H1 (cell line): ENCODE data around the gene ADAM12. TPM values are rescaled to one million over a fixed set of nuclear protein-coding genes. Genes with fewer than 3 reads are reported as not detected.

Source experiments
- CTCF ChIA-PET: fragments of 300-600 bp; sonication (Branson Sonifier 250); formaldehyde crosslinking; loops from one replicate; lab custom pipeline; 2021; ENCODE audit not compliant: partially characterized antibody; lab: Charles Lee
- POLR2A ChIA-PET: fragments of 300-600 bp; sonication (Branson Sonifier 250); formaldehyde crosslinking; loops from one replicate; lab custom pipeline; 2021; ENCODE audit warnings: inconsistent platforms; ENCODE audit not compliant: partially characterized antibody; lab: Charles Lee
- DNase-seq, 2 experiments: peaks; one replicate each; pipeline versions ENCODE4 v3.0.0 to v3.0.0-alpha.2; 2010 to 2022; ENCODE audit warnings: low spot score in 2 of 2, low read depth in 1 of 2, mixed read lengths in 1 of 2
- FAIRE-seq: peaks from 2 replicates; lab custom pipeline; 2011; peaks lifted over from hg19 to GRCh38; lab: Jason Lieb, UNC
- H2AFZ ChIP-seq: 2 replicates; pipeline ENCODE4 v1.8.1; 2012; ENCODE audit warnings: low read length, inconsistent platforms
- H2AK5ac ChIP-seq: 2 replicates; pipeline ENCODE4 v1.6.1; 2013; ENCODE audit warnings: low read depth, low read length
- H2BK120ac ChIP-seq: replicated peaks from 2 replicates; pipeline ENCODE3; 2013; ENCODE audit warnings: low read depth, low read length, inconsistent platforms
- H2BK12ac ChIP-seq: 2 replicates; pipeline ENCODE4 v1.6.1; 2013; ENCODE audit warnings: low read depth, low read length
- H2BK15ac ChIP-seq: 2 replicates; pipeline ENCODE4 v1.6.1; 2013; ENCODE audit warnings: low read length
- H2BK20ac ChIP-seq: 2 replicates; pipeline ENCODE4 v1.6.1; 2013; ENCODE audit warnings: low read length
- H2BK5ac ChIP-seq: 2 replicates; pipeline ENCODE4 v1.6.1; 2013; ENCODE audit warnings: low read depth, low read length
- H3K14ac ChIP-seq: 2 replicates; pipeline ENCODE4 v1.6.1; 2013; ENCODE audit warnings: inconsistent platforms; ENCODE audit not compliant: insufficient read length
- H3K18ac ChIP-seq: 2 replicates; pipeline ENCODE4 v1.6.1; 2013; ENCODE audit warnings: low read length; ENCODE audit errors: extremely low read depth
- H3K23ac ChIP-seq: 2 replicates; pipeline ENCODE4 v1.6.1; 2013; ENCODE audit warnings: inconsistent platforms; ENCODE audit not compliant: insufficient read length
- H3K23me2 ChIP-seq: 2 replicates; pipeline ENCODE4 v1.6.1; 2013; ENCODE audit warnings: low read depth, low read length
- H3K27ac ChIP-seq: 2 replicates; pipeline ENCODE4 v1.6.1; 2011; ENCODE audit warnings: low read depth, low read length, inconsistent platforms
- H3K27me3 ChIP-seq, 4 experiments: replicated peaks in 1 of 4; 1 replicate in 1 of 4; 2 replicates in 3 of 4; pipeline versions ENCODE4 v1.6.1 to v1.8.1; 2011 to 2013; ENCODE audit warnings: low read length in 3 of 4, mild to moderate bottlenecking in 3 of 4, inconsistent platforms in 2 of 4, mixed read lengths in 2 of 4, moderate library complexity in 1 of 4; ENCODE audit not compliant: control insufficient read depth in 3 of 4, insufficient read depth in 3 of 4; ENCODE audit errors: extremely low read depth in 1 of 4
- H3K36me3 ChIP-seq, 4 experiments: 2 replicates each; pipeline versions ENCODE4 v1.6.1 to v1.8.1; 2011 to 2013; ENCODE audit warnings: mild to moderate bottlenecking in 4 of 4, low read length in 3 of 4, moderate library complexity in 2 of 4, control low read depth in 1 of 4, inconsistent platforms in 1 of 4; ENCODE audit not compliant: insufficient read depth in 4 of 4, control insufficient read depth in 2 of 4
- H3K4ac ChIP-seq: replicated peaks from 2 replicates; pipeline ENCODE3; 2013; ENCODE audit warnings: low read length, low read depth, mixed read lengths, inconsistent platforms; ENCODE audit not compliant: insufficient read length
- H3K4me1 ChIP-seq, 4 experiments: replicated peaks in 1 of 4; 1 replicate in 1 of 4; 2 replicates in 3 of 4; pipeline versions ENCODE4 v1.6.1 to v1.8.1; 2011 to 2013; ENCODE audit warnings: low read length in 3 of 4, inconsistent platforms in 2 of 4, mixed read lengths in 1 of 4; ENCODE audit not compliant: insufficient read depth in 4 of 4, control insufficient read depth in 3 of 4
- H3K4me2 ChIP-seq, 2 experiments: 2 replicates each; pipeline versions ENCODE4 v1.6.1 to v1.8.1; 2011 to 2013; ENCODE audit warnings: low read depth in 2 of 2, low read length in 2 of 2, control low read depth in 1 of 2, inconsistent platforms in 1 of 2, mild to moderate bottlenecking in 1 of 2; ENCODE audit not compliant: insufficient read depth in 1 of 2
- H3K4me3 ChIP-seq, 4 experiments: fragments of 200-600, 300-600 bp in 1 of 4; sonication (generic), shearing (Covaris generic), sonication (Bioruptor Twin) in 1 of 4; 2 replicates each; pipeline versions ENCODE4 v1.5.1 to v1.8.1; 2011 to 2016; ENCODE audit warnings: low read length in 4 of 4, low read depth in 3 of 4, control low read depth in 2 of 4, inconsistent platforms in 2 of 4, mild to moderate bottlenecking in 2 of 4, mixed read lengths in 1 of 4, moderate library complexity in 1 of 4; ENCODE audit not compliant: insufficient read depth in 2 of 4; ENCODE audit errors: extremely low read depth in 1 of 4
- H3K56ac ChIP-seq: replicated peaks from 2 replicates; pipeline ENCODE3; 2013; ENCODE audit warnings: low read depth, mild to moderate bottlenecking, mixed read lengths, low read length, inconsistent platforms; ENCODE audit not compliant: insufficient read length
- H3K79me1 ChIP-seq: 2 replicates; pipeline ENCODE4 v1.6.1; 2013; ENCODE audit warnings: low read depth, low read length, control low read depth
- H3K79me2 ChIP-seq, 2 experiments: 2 replicates each; pipeline versions ENCODE4 v1.6.1 to v1.8.1; 2012 to 2013; ENCODE audit warnings: low read length in 2 of 2, mild to moderate bottlenecking in 2 of 2, inconsistent platforms in 1 of 2; ENCODE audit not compliant: insufficient read depth in 2 of 2, control insufficient read depth in 1 of 2
- H3K9ac ChIP-seq, 4 experiments: replicated peaks in 1 of 4; 1 replicate in 1 of 4; 2 replicates in 3 of 4; pipeline versions ENCODE4 v1.6.1 to v1.8.1; 2011 to 2013; ENCODE audit warnings: low read depth in 3 of 4, low read length in 3 of 4, control low read depth in 2 of 4, mild to moderate bottlenecking in 2 of 4, moderate library complexity in 2 of 4, inconsistent platforms in 1 of 4; ENCODE audit errors: extremely low read depth in 1 of 4
- H3K9me3 ChIP-seq, 2 experiments: 2 replicates each; pipeline versions ENCODE4 v1.6.1 to v1.8.1; 2012 to 2013; ENCODE audit warnings: mild to moderate bottlenecking in 2 of 2, moderate library complexity in 2 of 2, control low read depth in 1 of 2, inconsistent platforms in 1 of 2, low read depth in 1 of 2, low read length in 1 of 2, mixed read lengths in 1 of 2; ENCODE audit not compliant: insufficient read depth in 2 of 2
- H4K20me1 ChIP-seq, 2 experiments: replicated peaks in 1 of 2; 2 replicates each; pipeline versions ENCODE3 to v1.8.1; 2011 to 2013; ENCODE audit warnings: inconsistent platforms in 2 of 2, low read length in 2 of 2, mild to moderate bottlenecking in 1 of 2; ENCODE audit not compliant: insufficient read depth in 2 of 2, control insufficient read depth in 1 of 2
- H4K5ac ChIP-seq: 2 replicates; pipeline ENCODE4 v1.6.1; 2013; ENCODE audit warnings: low read length, low read depth, mixed read lengths, inconsistent platforms; ENCODE audit not compliant: insufficient read length
- H4K8ac ChIP-seq: 2 replicates; pipeline ENCODE4 v1.8.0; 2013; ENCODE audit warnings: mild to moderate bottlenecking, moderate library complexity, low read length, inconsistent platforms; ENCODE audit not compliant: insufficient read depth; ENCODE audit errors: extremely low read depth
- H4K91ac ChIP-seq: replicated peaks from 2 replicates; pipeline ENCODE3; 2013; ENCODE audit warnings: low read length, mixed read lengths, inconsistent platforms; ENCODE audit not compliant: insufficient read length
- ATF3 ChIP-seq: IDR thresholded peaks from 2 replicates; pipeline ENCODE4 v1.6.1; 2011; ENCODE audit warnings: low read depth, mild to moderate bottlenecking, low read length; ENCODE audit not compliant: insufficient read depth
- CTCF ChIP-seq, 3 experiments: IDR thresholded peaks; 1 replicate in 2 of 3; 2 replicates in 1 of 3; pipeline versions ENCODE4 v1.5.1 to v1.6.1; 2011; ENCODE audit warnings: low read length in 3 of 3, mild to moderate bottlenecking in 3 of 3, inconsistent platforms in 2 of 3, low read depth in 1 of 3, moderate library complexity in 1 of 3; ENCODE audit not compliant: insufficient read depth in 1 of 3; ENCODE audit errors: control extremely low read depth in 1 of 3
- E2F6 ChIP-seq: IDR thresholded peaks from 2 replicates; pipeline ENCODE4 v1.6.1; 2012; ENCODE audit warnings: inconsistent platforms
- GTF2F1 ChIP-seq: IDR thresholded peaks from 2 replicates; pipeline ENCODE4 v1.6.1; 2012; ENCODE audit warnings: low read depth, low read length, improper control_type of control experiment, borderline replicate concordance
- JUN ChIP-seq: IDR thresholded peaks from 2 replicates; pipeline ENCODE4 v1.6.1; 2011; ENCODE audit warnings: low read depth, mild to moderate bottlenecking, improper control_type of control experiment, low read length
- POLR2A ChIP-seq, 2 experiments: IDR thresholded peaks; 1 replicate in 1 of 2; 2 replicates in 1 of 2; pipeline ENCODE4 v1.6.1; 2011; ENCODE audit warnings: low read depth in 2 of 2, low read length in 2 of 2, mild to moderate bottlenecking in 2 of 2; ENCODE audit errors: control extremely low read depth in 1 of 2
- POU5F1 ChIP-seq: IDR thresholded peaks from 2 replicates; pipeline ENCODE4 v1.6.1; 2011; ENCODE audit warnings: low read depth, mild to moderate bottlenecking, low read length, moderate library complexity
- RBBP5 ChIP-seq: IDR thresholded peaks from 2 replicates; pipeline ENCODE4 v1.7.1; 2012; ENCODE audit warnings: low read depth, mild to moderate bottlenecking, inconsistent platforms, low read length, moderate library complexity, borderline replicate concordance
- TBP ChIP-seq: IDR thresholded peaks from 2 replicates; pipeline ENCODE4 v1.6.1; 2011; ENCODE audit warnings: low read depth, low read length, improper control_type of control experiment
- WGBS, 2 experiments: shearing (Covaris generic) in 1 of 2; methylation state at CpG; one replicate each; pipeline versions ENCODE4 v1.1.6 to v1.1.7; 2013 to 2015; ENCODE audit warnings: low lambda C conversion rate in 2 of 2, mixed read lengths in 2 of 2, inconsistent platforms in 1 of 2, low coverage in 1 of 2, missing lambda C conversion rate in 1 of 2; ENCODE audit not compliant: insufficient replicate concordance in 2 of 2, insufficient coverage in 1 of 2, insufficient read length in 1 of 2; ENCODE audit errors: extremely low coverage in 1 of 2, missing lambda C conversion rate in 1 of 2; 5-methylcytosine and 5-hydroxymethylcytosine counted together
- polyA plus RNA-seq, 7 experiments: library from polyadenylated mRNA; depleted of rRNA in 3 of 7; stranded (reverse) in 5 of 7; unstranded in 2 of 7; fragments of >200 nt in 5 of 7; fragments of 200-250 nt in 2 of 7; gene quantifications; 1 replicate in 5 of 7; 2 replicates in 1 of 7; 4 replicates in 1 of 7; pipeline versions ENCODE4 v1.2.1 to v1.2.3, GENCODE V29; 2011 to 2013; ENCODE audit warnings: missing spikeins in 2 of 7, mixed read lengths in 2 of 7
- total RNA-seq: library from RNA; stranded (reverse); fragmentation: NEBNext Ultra II Directional; extraction: Animal tissue kit (Norgen Biotek cat#: 25700); gene quantifications from 2 replicates; pipeline ENCODE4 v1.2.1, GENCODE V29; 2021

ADAM12 gene
- total and polyA plus RNA-seq, 2 of the 8 experiments (the other 6 are each of a cell fraction or from before 2014, with no cell fraction given) = 0.07 to 0.17 TPM

DNA sequence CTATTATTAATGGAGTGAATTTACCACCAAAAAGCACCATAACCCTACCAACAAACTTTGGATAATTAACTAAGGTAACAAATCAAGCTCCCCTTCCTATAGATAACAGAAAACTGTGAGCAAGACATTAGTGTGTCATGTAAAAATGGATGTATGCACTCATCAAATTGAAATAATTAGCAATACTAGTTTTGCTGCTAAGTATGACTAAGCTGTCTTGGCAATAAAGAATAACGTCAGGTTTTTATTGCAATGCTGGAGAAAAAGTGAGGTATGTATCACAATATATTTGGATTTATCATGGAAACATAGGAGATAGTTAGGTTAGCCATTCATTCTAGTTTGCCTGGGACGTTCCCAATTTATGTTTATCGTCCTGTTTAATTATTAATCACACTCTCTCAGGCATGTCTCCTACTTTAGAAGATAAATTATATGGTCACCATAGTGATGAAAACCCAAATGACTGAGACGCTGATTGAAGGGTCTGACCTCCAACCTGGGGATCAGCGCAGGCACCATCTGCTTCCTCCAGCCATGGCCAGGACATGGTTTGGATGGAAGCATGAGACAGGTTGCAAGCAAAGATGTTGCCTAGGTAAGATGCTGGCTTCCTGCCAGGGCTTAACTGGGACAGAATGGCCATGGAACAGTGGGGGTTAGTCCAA lies 366.3 kb downstream of the ADAM12 start:
- H3K9ac ChIP-seq = no peak overlapping the region
- H3K79me1 ChIP-seq = no peaks in the 10 kb centered on the region
- CTCF ChIA-PET = interaction anchor here (0.7 to 1.2 kb wide), 3 partner anchors 68 to 482 kb away, joined by 3 to 4 read pairs (median 3); no protein-coding TSS in a partner anchor
- no peaks in the 10 kb centered on the region for H3K36me3 ChIP-seq
- H3K4me3 ChIP-seq = no peak overlapping the region
- no peaks in the 10 kb centered on the region for H3K27me3 ChIP-seq
- H4K91ac ChIP-seq = no peak overlapping the region
- no peak overlapping the region for H2AFZ ChIP-seq
- no peak overlapping the region for H3K56ac ChIP-seq
- no peaks in the 10 kb centered on the region for H3K9me3 ChIP-seq
- H3K23ac ChIP-seq = no peak overlapping the region
- no peaks in the 10 kb centered on the region for H4K20me1 ChIP-seq
- no peak overlapping the region for H2AK5ac ChIP-seq
- H2BK15ac ChIP-seq = no peak overlapping the region
- no peaks in the 10 kb centered on the region for H3K79me2 ChIP-seq
- DNase-seq (no peak), FAIRE-seq (no peak)
- no peak overlapping the region for H2BK120ac ChIP-seq
- H2BK12ac ChIP-seq = no peak overlapping the region
- POLR2A ChIA-PET = no interaction called here
- H3K4me1 ChIP-seq = no peaks in the 10 kb centered on the region
- no peak overlapping the region for H3K4ac ChIP-seq
- H4K8ac ChIP-seq = no peak overlapping the region
- H4K5ac ChIP-seq = no peak overlapping the region
- H2BK5ac ChIP-seq = no peak overlapping the region
- no peak overlapping the region for H3K18ac ChIP-seq
- H3K14ac ChIP-seq = no peak overlapping the region
- no peak overlapping the region for H3K27ac ChIP-seq
- H2BK20ac ChIP-seq = no peak overlapping the region
- WGBS, 2 experiments = 87% methylated on average over 5 of the region's 5 CpGs; no CpG with 5 or more reads in 1 of the 2 experiments
- H3K4me2 ChIP-seq = no peak overlapping the region
- H3K23me2 ChIP-seq = no peaks in the 10 kb centered on the region
- TF ChIP-seq ATF3 = no peak
- no peak for TF ChIP-seq GTF2F1
- no peak for TF ChIP-seq JUN
- no peak for TF ChIP-seq POU5F1
- TF ChIP-seq TBP = no peak
- no peak for TF ChIP-seq POLR2A (IDR thresholded peaks at IDR 0.05; ENCODE audit: control extremely low read depth in 1 of 2, low read depth in 2 of 2, low read length in 2 of 2)
- no peak for TF ChIP-seq E2F6
- TF ChIP-seq CTCF (IDR thresholded peaks at IDR 0.05; ENCODE audit: control extremely low read depth in 1 of 3, insufficient read depth in 1 of 3, low read depth in 1 of 3, low read length in 3 of 3) = no peak
- no peak for TF ChIP-seq RBBP5
